ENCODE measurements around the gene DHX38.
A peak's percentile ranks its signal among the peaks of the same experiment; 100 is the strongest.

The DHX38 gene

GRCh38 chr16:72060405-72060804 is 33.2 kb upstream of the DHX38 start:
- no peak for TF ChIP-seq CTCF (IDR thresholded peaks at IDR 0.05)
- Histone ChIP-seq H3K27ac (no peak overlapping the region), H3K4me3 (ENCODE audit: low read depth, low read length) (no peak overlapping the region), H3K9me3 (ENCODE audit: control insufficient read depth, low read length) (no peaks in the 10 kb centered on the region), H3K27me3 (ENCODE audit: control insufficient read depth, insufficient read depth, low read length) (no peaks in the 10 kb centered on the region), H3K36me3 (ENCODE audit: control insufficient read depth, insufficient read depth, low read length) (no peaks in the 10 kb centered on the region), H2AFZ (no peak overlapping the region), H3K79me2 (no peaks in the 10 kb centered on the region), H3K4me1 (no peaks in the 10 kb centered on the region), H3K4me2 (ENCODE audit: low read length) (no peak overlapping the region), H3K9ac (no peak overlapping the region)

GRCh38 chr16:72061564-72061963 is 32.1 kb upstream of the DHX38 start:
- H3K27ac ChIP-seq: no peak overlapping the region

GRCh38 chr16:72064361-72064894 is 29.2 kb upstream of the DHX38 start:
- Histone ChIP-seq H3K4me1 (no peaks in the 10 kb centered on the region), H3K4me3 (ENCODE audit: low read depth, low read length) (no peak overlapping the region), H3K36me3 (ENCODE audit: control insufficient read depth, insufficient read depth, low read length) (no peaks in the 10 kb centered on the region), H3K79me2 (no peaks in the 10 kb centered on the region), H3K4me2 (ENCODE audit: low read length) (no peak overlapping the region), H3K27ac (no peak overlapping the region), H2AFZ (no peak overlapping the region), H3K9ac (no peak overlapping the region), H3K27me3 (ENCODE audit: control insufficient read depth, insufficient read depth, low read length) (no peaks in the 10 kb centered on the region), H3K9me3 (ENCODE audit: control insufficient read depth, low read length) (no peaks in the 10 kb centered on the region)
- TF ChIP-seq CTCF (IDR thresholded peaks at IDR 0.05): no peak

More at GRCh38 chr16:72061564-72061963, 32.1 kb upstream of the DHX38 start:
- Histone ChIP-seq H3K4me3 (ENCODE audit: low read depth, low read length) (no peak overlapping the region), H3K4me1 (no peaks in the 10 kb centered on the region), H2AFZ (no peak overlapping the region), H3K27me3 (ENCODE audit: control insufficient read depth, insufficient read depth, low read length) (no peaks in the 10 kb centered on the region), H3K9me3 (ENCODE audit: control insufficient read depth, low read length) (no peaks in the 10 kb centered on the region), H3K79me2 (no peaks in the 10 kb centered on the region), H3K36me3 (ENCODE audit: control insufficient read depth, insufficient read depth, low read length) (no peaks in the 10 kb centered on the region), H3K9ac (no peak overlapping the region), H3K4me2 (ENCODE audit: low read length) (no peak overlapping the region)
- TF ChIP-seq CTCF (IDR thresholded peaks at IDR 0.05): no peak

- Histone ChIP-seq H3K9me3 (ENCODE audit: control insufficient read depth, low read length) (no peaks in the 10 kb centered on the region), H3K27ac (no peak overlapping the region), H2AFZ (no peak overlapping the region), H3K4me3 (ENCODE audit: low read depth, low read length) (no peak overlapping the region), H3K9ac (no peak overlapping the region), H3K27me3 (ENCODE audit: control insufficient read depth, insufficient read depth, low read length) (no peaks in the 10 kb centered on the region), H3K4me1 (no peaks in the 10 kb centered on the region), H3K4me2 (ENCODE audit: low read length) (no peak overlapping the region), H3K36me3 (ENCODE audit: control insufficient read depth, insufficient read depth, low read length) (no peaks in the 10 kb centered on the region), H3K79me2 (no peaks in the 10 kb centered on the region)
- peak; percentile 38 for TF ChIP-seq CTCF (IDR thresholded peaks at IDR 0.05)
Observed at GRCh38 chr16:72066747-72067146, 26.9 kb upstream of the DHX38 start.

GRCh38 chr16:72068930-72069329 is 24.7 kb upstream of the DHX38 start:
- no peak overlapping the region for H3K4me3 ChIP-seq (ENCODE audit: low read depth, low read length)
- no peak for TF ChIP-seq CTCF (IDR thresholded peaks at IDR 0.05)
- no peak overlapping the region for H3K9ac ChIP-seq
- no peaks in the 10 kb centered on the region for H3K9me3 ChIP-seq (ENCODE audit: control insufficient read depth, low read length)
- no peaks in the 10 kb centered on the region for H3K27me3 ChIP-seq (ENCODE audit: control insufficient read depth, insufficient read depth, low read length)
- H3K79me2 ChIP-seq: no peaks in the 10 kb centered on the region
- H2AFZ ChIP-seq: no peak overlapping the region
- no peak overlapping the region for H3K27ac ChIP-seq
- H3K4me2 ChIP-seq (ENCODE audit: low read length): no peak overlapping the region
- H3K36me3 ChIP-seq (ENCODE audit: control insufficient read depth, insufficient read depth, low read length): no peaks in the 10 kb centered on the region
- H3K4me1 ChIP-seq: no peaks in the 10 kb centered on the region

Data from parathyroid adenoma (tissue), 2 donors.